MM.1S (cell line): Measurements from ENCODE around the gene DPM2.

ENCODE experiments used
- DNase-seq: peaks from one replicate; pipeline ENCODE4 v3.0.0-alpha.2; 2015
- H2AFZ ChIP-seq: fragments of 300-600 bp; sonication (generic); 2 replicates; pipeline ENCODE4 v1.6.0; 2016; ENCODE audit warnings: antibody characterized with exemption, low read length
- H3F3A ChIP-seq: fragments of 300-600 bp; sonication (generic); 2 replicates; pipeline ENCODE4 v1.6.1; 2016; ENCODE audit warnings: mild to moderate bottlenecking, antibody characterized with exemption, low read length, moderate library complexity, mixed read lengths; ENCODE audit not compliant: insufficient read depth
- H3K27ac ChIP-seq: fragments of 300-600 bp; sonication (generic); 2 replicates; pipeline ENCODE4 v1.5.1; 2016; ENCODE audit warnings: mild to moderate bottlenecking, low read length
- H3K27me3 ChIP-seq: fragments of 300-600 bp; sonication (generic); replicated peaks from 2 replicates; pipeline ENCODE4 v1.6.0; 2016; ENCODE audit warnings: low read length; ENCODE audit not compliant: insufficient read depth
- H3K36me3 ChIP-seq: fragments of 300-600 bp; sonication (generic); replicated peaks from 2 replicates; pipeline ENCODE4 v1.6.1; 2016; ENCODE audit warnings: mild to moderate bottlenecking, low read length, mixed read lengths; ENCODE audit not compliant: insufficient read depth
- H3K4me1 ChIP-seq: fragments of 300-600 bp; sonication (generic); 2 replicates; pipeline ENCODE4 v1.6.1; 2016; ENCODE audit warnings: low read length, mixed read lengths
- H3K4me2 ChIP-seq: fragments of 300-600 bp; sonication (generic); 2 replicates; pipeline ENCODE4 v1.6.0; 2016; ENCODE audit warnings: low read depth, low read length
- H3K4me3 ChIP-seq: fragments of 300-600 bp; sonication (generic); 2 replicates; pipeline ENCODE4 v1.5.1; 2016; ENCODE audit warnings: low read length, mixed read lengths
- H3K79me2 ChIP-seq: fragments of 300-600 bp; sonication (generic); 2 replicates; pipeline ENCODE4 v1.6.1; 2016; ENCODE audit warnings: mixed run types, low read length, mixed read lengths
- H3K9ac ChIP-seq: fragments of 300-600 bp; sonication (generic); 2 replicates; pipeline ENCODE4 v1.6.1; 2016; ENCODE audit warnings: low read length, mixed read lengths
- H3K9me2 ChIP-seq: fragments of 300-600 bp; sonication (generic); replicated peaks from 2 replicates; pipeline ENCODE4 v1.6.1; 2016; ENCODE audit warnings: mild to moderate bottlenecking, low read length, mixed read lengths; ENCODE audit not compliant: insufficient read depth
- H3K9me3 ChIP-seq: fragments of 300-600 bp; sonication (generic); replicated peaks from 2 replicates; pipeline ENCODE4 v1.6.1; 2016; ENCODE audit warnings: mild to moderate bottlenecking, low read length, mixed read lengths; ENCODE audit not compliant: insufficient read depth
- H4K20me1 ChIP-seq: fragments of 300-600 bp; sonication (generic); 2 replicates; pipeline ENCODE4 v1.6.1; 2016; ENCODE audit warnings: mild to moderate bottlenecking, low read length, moderate library complexity, mixed read lengths; ENCODE audit not compliant: insufficient read depth
- CTCF ChIP-seq: fragments of 300-600 bp; sonication (generic); IDR thresholded peaks from 2 replicates; pipeline ENCODE4 v1.5.1; 2016; ENCODE audit warnings: antibody characterized with exemption, low read length, mixed read lengths
- EZH2 ChIP-seq: fragments of 300-600 bp; sonication (generic); optimal IDR thresholded peaks from 2 replicates; pipeline ENCODE3; 2017; ENCODE audit warnings: low read depth, mild to moderate bottlenecking, antibody characterized with exemption, low read length, mixed read lengths
- EZH2phosphoT487 ChIP-seq: fragments of 300-600 bp; sonication (generic); IDR thresholded peaks from 2 replicates; pipeline ENCODE4 v1.6.1; 2018; ENCODE audit warnings: antibody characterized with exemption, low read length

DPM2 gene

GRCh38 chr9:127905788-127906191, 31.9 kb downstream of the DPM2 start:
- H3K4me2 ChIP-seq, result no peak overlapping the region
- H4K20me1 ChIP-seq, result no peaks in the 10 kb centered on the region
- peaks cover 3% of the 10 kb centered on the region for H3K4me1 ChIP-seq
- peaks cover 20% of the 10 kb centered on the region for H3K79me2 ChIP-seq
- 0 out of 2 replicates have a peak, but pooled peaks cover under 1% of the 10 kb centered on the region for H3F3A ChIP-seq
- H2AFZ ChIP-seq, result no peak overlapping the region
- no peaks in the 10 kb centered on the region for H3K27me3 ChIP-seq
- H3K9me2 ChIP-seq, result no peaks in the 10 kb centered on the region
- no peak overlapping the region for H3K4me3 ChIP-seq
- no peak overlapping the region for H3K9ac ChIP-seq
- TF ChIP-seq CTCF, result no peak
- TF ChIP-seq EZH2, result no peak
- no peak for TF ChIP-seq EZH2phosphoT487
- H3K9me3 ChIP-seq, result no peaks in the 10 kb centered on the region
- DNase-seq, result no peak
- peaks cover 12% of the 10 kb centered on the region; the same call in 1 of the 2 replicates for H3K36me3 ChIP-seq
- no peak overlapping the region for H3K27ac ChIP-seq

GRCh38 chr9:127905004-127905728, 32.5 kb downstream of the DPM2 start:
- H3K4me3 ChIP-seq, result no peak overlapping the region
- peaks cover 9% of the 10 kb centered on the region; the same call in 1 of the 2 replicates for H3K36me3 ChIP-seq
- peaks cover 14% of the 10 kb centered on the region for H3K79me2 ChIP-seq
- H3K27ac ChIP-seq, result no peak overlapping the region
- no peaks in the 10 kb centered on the region for H3K9me2 ChIP-seq
- no peak for TF ChIP-seq CTCF
- TF ChIP-seq EZH2phosphoT487, result no peak
- no peak for TF ChIP-seq EZH2
- H2AFZ ChIP-seq, result no peak overlapping the region
- H4K20me1 ChIP-seq, result no peaks in the 10 kb centered on the region
- no peaks in the 10 kb centered on the region for H3K27me3 ChIP-seq
- no peak overlapping the region for H3K9ac ChIP-seq
- no peaks in the 10 kb centered on the region for H3F3A ChIP-seq
- H3K4me2 ChIP-seq, result no peak overlapping the region
- no peaks in the 10 kb centered on the region for H3K9me3 ChIP-seq
- no peaks in the 10 kb centered on the region for H3K4me1 ChIP-seq
- DNase-seq, result no peak

- Histone ChIP-seq H4K20me1 (no peaks in the 10 kb centered on the region), H3K9me3 (no peaks in the 10 kb centered on the region), H3K4me2 (no peak overlapping the region), H3K79me2 (peaks cover 8% of the 10 kb centered on the region; the same call in 1 of the 2 replicates), H3K27me3 (no peaks in the 10 kb centered on the region), H3K4me1 (no peaks in the 10 kb centered on the region; the same call in 1 of the 2 replicates), H3K9ac (no peak overlapping the region), H3K36me3 (peaks cover 7% of the 10 kb centered on the region; the same call in 1 of the 2 replicates), H3K4me3 (no peak overlapping the region), H3K9me2 (no peaks in the 10 kb centered on the region), H2AFZ (no peak overlapping the region), H3F3A (no peaks in the 10 kb centered on the region), H3K27ac (no peak overlapping the region)
- no peak for DNase-seq
- TF ChIP-seq EZH2 (no peak), CTCF (no peak), EZH2phosphoT487 (no peak)
These were observed 33.1 kb downstream of the DPM2 start for GRCh38 chr9:127904561-127905003.
